ENCODE results near the gene DHX40. TPM values are rescaled to one million over a fixed set of nuclear protein-coding genes. Genes with fewer than 3 reads are reported as not detected.
"Not testable (repeated sequence)": the region's sequence is repeated elsewhere in the genome, so short reads cannot be mapped to it uniquely, and the experiment has no call there.

Gene DHX40
- polyA plus RNA-seq, 4 donors: 74.7 to 92.4 (median 84.3) TPM

- no peak for DNase-seq (ENCODE audit: low read depth in 4 of 4, low spot score in 2 of 4)
Observed at GRCh38 chr17:59626756-59627155, 61.3 kb downstream of the DHX40 start.

- no peak for DNase-seq (ENCODE audit: low read depth in 4 of 4, low spot score in 2 of 4)
Observed at GRCh38 chr17:59627274-59627673, 61.9 kb downstream of the DHX40 start.

- no peak for DNase-seq (ENCODE audit: low read depth in 4 of 4, low spot score in 2 of 4)
Observed at GRCh38 chr17:59627770-59628171, 62.4 kb downstream of the DHX40 start.

- DNase-seq (ENCODE audit: low read depth in 4 of 4, low spot score in 2 of 4): no peak
Observed at GRCh38 chr17:59629174-59629573, 63.8 kb downstream of the DHX40 start.

GRCh38 chr17:59631276-59631675 is 65.9 kb downstream of the DHX40 start:
- DNase-seq (ENCODE audit: low read depth in 4 of 4, low spot score in 2 of 4): no peak

- no peak for DNase-seq (ENCODE audit: low read depth in 4 of 4, low spot score in 2 of 4)
Observed at GRCh38 chr17:59632398-59632797, 67.0 kb downstream of the DHX40 start.

- DNase-seq (ENCODE audit: low read depth in 4 of 4, low spot score in 2 of 4): no peak
Observed at GRCh38 chr17:59633658-59634359, 68.4 kb downstream of the DHX40 start.

GRCh38 chr17:59634632-59635541 is 69.5 kb downstream of the DHX40 start:
- DNase-seq (ENCODE audit: low read depth in 4 of 4, low spot score in 2 of 4): no peak

GRCh38 chr17:59637611-59638310 is 72.4 kb downstream of the DHX40 start:
- DNase-seq (ENCODE audit: low read depth in 4 of 4, low spot score in 2 of 4): no peak

GRCh38 chr17:59638553-59638952 is 73.1 kb downstream of the DHX40 start:
- no peak for DNase-seq (ENCODE audit: low read depth in 4 of 4, low spot score in 2 of 4)

- no peak for DNase-seq (ENCODE audit: low read depth in 4 of 4, low spot score in 2 of 4)
Observed at GRCh38 chr17:59641799-59642484, 76.5 kb downstream of the DHX40 start.

- DNase-seq (ENCODE audit: low read depth in 4 of 4, low spot score in 2 of 4): no peak
Observed at GRCh38 chr17:59642565-59642964, 77.2 kb downstream of the DHX40 start.

GRCh38 chr17:59643159-59644140 is 78.0 kb downstream of the DHX40 start:
- no peak for DNase-seq (ENCODE audit: low read depth in 4 of 4, low spot score in 2 of 4)

GRCh38 chr17:59647288-59647687 is 81.9 kb downstream of the DHX40 start:
- DNase-seq (ENCODE audit: low read depth in 4 of 4, low spot score in 2 of 4): no peak

- DNase-seq (ENCODE audit: low read depth in 4 of 4, low spot score in 2 of 4): no peak
Observed at GRCh38 chr17:59649886-59650285, 84.5 kb downstream of the DHX40 start.

- no peak for DNase-seq (ENCODE audit: low read depth in 4 of 4, low spot score in 2 of 4)
Observed at GRCh38 chr17:59650642-59651041, 85.2 kb downstream of the DHX40 start.

- DNase-seq (ENCODE audit: low read depth in 4 of 4, low spot score in 2 of 4): no peak
Observed at GRCh38 chr17:59651346-59651745, 85.9 kb downstream of the DHX40 start.

GRCh38 chr17:59652119-59652518 is 86.7 kb downstream of the DHX40 start:
- DNase-seq (ENCODE audit: low read depth in 4 of 4, low spot score in 2 of 4): no peak

- not testable (repeated sequence) for DNase-seq (ENCODE audit: low read depth in 4 of 4, low spot score in 2 of 4)
Observed at GRCh38 chr17:59656624-59657023, 91.2 kb downstream of the DHX40 start.
